NCI-H524 (cell line): ENCODE data around the gene IRF1.

ENCODE experiments used
- DNase-seq, 2 experiments: peaks; one replicate each; lab custom pipeline; 2025; lab: John Stamatoyannopoulos, UW

Gene IRF1

DNA sequence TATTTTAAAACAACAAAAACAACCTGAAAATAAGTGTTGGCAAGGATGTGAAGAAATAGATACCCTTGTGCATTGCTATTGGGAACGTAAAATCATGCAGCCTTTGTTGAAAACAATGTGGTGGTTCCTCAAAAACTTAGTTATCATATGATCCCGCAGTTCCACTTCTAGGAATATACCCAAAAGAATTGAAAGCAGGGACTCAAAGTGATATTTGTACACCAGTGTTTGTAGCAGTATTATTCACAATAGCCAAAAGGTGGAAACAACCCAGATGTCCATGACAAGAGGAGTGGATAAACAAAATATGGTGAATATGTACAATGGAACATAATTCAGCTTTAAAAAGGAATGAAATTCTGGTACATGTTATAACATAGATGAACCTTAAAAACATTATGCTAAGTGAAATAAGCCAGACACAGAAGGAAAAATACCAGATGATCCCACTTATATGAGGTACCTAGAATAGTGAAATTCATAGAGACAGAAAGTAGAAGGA lies 29.0 kb downstream of the IRF1 start:
- no peak for DNase-seq

DNA sequence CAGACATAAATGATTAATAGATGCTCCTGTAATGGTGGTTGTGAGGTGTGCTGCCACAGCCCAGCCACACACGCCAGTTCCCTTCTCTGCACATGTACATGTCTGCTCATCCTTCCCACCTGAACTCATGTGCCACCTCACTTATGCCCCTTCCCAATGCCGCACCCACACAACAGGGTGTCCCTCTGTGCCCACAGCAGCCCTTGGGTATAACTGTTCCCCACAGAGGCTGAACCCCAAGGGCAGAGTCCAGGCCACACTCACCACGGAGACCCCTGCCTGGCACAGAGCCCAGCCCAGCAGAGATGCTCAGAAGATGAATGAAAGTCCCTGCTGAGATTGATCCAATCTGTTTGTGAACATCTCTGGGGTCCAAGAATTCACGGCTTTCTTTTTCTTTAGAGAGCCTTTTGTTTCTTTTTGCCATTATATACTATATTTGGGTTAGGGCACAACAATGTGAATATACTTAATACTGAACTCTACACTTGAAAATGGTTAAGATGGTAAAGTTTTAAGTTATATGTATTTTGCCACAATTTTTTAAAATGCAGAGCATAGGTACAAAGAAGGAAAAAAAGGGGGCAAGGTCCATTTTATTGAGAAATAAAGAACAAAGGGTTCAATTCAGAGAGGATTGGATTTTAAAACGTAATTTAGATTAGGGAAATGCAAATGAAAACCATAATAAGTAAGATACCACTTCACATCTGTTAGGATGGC lies 29.6 kb downstream of the IRF1 start:
- DNase-seq = no peak

DNA sequence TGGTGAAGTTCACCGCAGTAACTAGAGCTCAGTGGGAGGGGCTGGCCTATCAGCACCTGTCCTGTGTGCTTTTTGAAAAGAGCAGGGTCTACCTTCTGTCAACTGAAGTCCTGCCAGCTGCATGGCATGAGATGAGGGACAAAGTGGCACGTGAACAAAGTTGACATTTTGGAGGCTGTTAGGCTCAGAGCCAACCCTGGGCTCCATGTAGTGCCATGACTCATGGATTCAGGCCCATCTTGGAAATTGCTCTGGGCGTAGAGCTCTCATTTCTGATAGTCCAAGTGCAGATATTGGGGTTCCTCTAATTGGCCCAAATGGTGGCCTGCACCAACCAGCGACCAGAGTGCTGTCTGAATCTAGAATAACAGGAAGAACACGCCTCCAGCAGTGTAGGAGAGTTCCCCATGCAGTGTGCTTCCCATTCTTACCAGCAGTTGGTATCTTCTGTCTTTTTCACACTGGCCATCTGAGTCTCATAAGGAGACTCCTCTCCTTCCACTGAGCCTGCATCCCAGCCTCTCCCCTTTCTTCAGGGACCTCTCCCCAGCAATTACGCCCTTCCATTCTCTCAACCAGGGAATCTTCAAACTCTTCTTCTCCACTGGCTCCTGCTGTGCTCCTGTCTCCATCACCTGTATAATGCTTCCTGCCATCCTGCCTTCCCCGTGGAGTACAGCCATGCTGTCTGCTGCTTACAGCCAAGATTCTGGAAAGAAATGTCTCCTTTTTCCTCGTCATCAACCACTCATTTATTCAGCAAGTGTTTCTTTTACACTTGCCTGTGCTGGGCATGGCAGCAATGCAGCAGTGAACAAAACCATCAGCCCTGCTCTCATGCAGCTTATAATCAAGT lies 30.4 kb downstream of the IRF1 start:
- DNase-seq = no peak

DNA sequence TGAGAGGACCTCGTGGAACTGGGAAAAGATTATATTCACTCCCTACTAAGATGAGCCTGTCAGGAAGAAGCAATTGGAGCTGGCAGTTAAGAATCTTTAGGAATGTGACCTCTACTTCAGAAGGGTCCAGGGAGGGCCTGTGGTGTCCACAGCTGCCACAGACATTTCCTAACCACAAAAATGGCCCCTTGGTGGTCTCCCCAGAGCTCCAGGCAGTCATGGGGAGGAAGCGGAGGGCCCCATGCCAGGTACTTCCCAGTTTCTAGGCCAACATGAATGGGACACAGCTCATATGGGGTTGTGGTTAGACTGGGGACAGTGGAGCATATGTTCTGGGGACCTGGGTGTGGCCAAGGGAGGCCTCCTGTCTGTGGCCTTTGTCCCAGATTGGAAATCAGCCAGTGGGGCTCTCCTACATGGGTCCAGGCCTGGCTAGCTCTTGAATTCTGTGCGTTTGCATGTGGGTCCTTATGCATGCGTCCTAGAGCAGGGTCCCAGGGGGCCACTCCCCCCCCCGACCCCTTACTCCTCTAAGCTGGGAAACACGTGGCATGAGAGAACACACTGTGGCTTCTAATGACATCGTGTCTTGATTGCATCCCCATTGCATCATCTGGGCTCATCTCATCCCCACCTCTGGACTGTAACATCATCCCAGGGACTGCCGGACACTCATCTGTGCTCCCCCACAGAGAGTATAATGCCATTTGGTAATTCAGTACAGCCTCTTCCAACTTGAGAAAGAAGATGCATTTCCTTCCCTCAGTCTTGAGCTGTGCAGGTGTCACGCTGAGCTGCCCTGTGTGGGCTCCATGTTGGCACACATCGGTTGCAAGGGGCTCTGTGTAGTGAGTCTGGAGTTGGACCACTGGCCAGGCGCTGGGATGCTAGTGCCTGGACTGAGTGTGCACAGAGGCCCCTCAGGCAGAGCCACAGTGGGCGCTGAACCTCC lies 31.3 kb downstream of the IRF1 start:
- DNase-seq = no peak

DNA sequence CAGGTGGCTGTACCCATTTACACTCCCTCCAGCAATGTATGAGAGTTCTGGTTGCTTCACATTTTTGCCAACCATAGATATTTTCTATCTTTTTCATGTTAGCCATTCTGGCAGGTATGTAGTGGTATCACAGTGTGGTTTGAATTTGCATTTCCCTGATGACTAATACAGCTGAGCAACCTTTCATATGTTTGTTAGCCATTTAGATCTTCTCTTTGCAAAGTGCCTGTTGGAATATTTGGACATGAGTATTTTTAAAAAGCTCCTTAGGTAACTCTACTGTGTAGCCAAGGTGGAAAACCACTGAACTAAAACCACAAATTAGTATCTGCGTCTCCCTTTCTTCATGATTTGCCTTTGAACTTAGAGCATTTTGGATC lies 31.9 kb downstream of the IRF1 start:
- no peak for DNase-seq

DNA sequence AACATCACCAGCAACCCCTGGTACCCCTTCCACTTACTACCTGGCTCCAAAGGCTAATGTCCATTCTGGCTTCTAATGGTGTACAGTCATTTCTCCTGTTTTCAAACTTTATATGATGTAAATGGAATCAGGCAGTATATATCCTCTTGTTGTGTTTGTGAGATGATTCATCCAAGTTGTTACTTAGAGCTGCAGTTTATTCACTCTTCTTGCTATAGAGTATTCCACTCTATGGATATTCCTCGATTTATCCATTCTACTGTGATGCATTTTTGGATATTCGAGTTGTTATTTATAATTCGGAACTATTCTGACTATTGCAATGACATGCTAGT lies 32.4 kb downstream of the IRF1 start:
- DNase-seq = no peak

DNA sequence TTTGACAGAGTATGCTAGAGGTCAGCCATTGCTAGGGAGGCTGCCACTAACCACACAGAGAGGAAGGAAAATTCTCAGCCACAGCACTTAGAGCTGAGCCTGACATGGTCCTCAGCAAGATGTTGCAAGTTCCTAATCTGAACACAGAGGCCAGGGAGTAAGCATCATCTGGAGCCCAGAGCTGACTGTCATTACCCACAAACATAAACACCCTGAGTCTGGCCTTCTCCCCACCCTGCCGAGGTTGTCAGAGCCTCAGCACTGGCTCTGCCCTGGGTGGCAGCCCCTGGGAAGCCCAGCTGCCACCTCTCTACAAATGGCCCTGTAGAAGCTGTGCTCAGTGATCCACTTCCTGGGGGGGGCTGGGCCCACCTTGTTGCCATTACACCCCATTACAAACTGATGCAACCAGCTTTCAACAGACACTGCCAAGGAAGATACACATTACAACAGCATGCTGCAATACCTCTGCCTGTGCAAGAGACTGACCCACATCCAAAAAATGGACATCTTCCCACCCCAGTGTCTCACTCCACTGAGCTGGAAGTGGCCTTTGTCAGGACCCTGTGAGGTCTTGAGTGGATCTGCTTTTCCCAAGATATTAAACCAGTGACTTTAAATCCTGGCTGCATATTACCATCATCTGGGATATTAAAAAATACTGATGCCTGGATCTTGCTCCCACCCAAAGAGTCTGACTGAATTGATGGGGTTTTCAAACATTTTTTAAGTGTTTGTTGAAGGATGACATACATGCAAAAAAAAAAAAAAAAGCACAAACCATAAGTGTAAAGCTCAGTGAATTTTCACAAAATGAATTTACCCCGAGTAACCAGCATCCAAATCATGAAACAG lies 33.0 kb downstream of the IRF1 start:
- no peak for DNase-seq

DNA sequence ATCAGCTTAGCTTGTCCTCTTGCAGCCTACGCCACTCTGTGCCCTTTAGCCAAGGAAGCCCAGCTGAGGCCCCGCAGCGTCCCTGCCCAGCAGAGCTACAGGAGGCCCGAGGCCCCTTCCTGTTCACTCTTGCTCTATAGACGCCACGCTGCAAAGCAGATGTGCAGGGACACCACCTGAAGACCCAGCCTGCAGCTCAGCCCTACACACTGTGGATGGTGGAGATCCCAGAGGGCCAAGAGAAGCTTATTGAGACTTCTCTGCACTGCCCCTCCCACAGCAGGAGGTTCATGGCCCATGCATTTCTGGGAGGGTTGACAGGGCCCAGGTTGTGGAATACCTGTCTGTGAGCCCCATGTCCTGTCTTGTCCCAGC lies 33.6 kb downstream of the IRF1 start:
- no peak for DNase-seq

DNA sequence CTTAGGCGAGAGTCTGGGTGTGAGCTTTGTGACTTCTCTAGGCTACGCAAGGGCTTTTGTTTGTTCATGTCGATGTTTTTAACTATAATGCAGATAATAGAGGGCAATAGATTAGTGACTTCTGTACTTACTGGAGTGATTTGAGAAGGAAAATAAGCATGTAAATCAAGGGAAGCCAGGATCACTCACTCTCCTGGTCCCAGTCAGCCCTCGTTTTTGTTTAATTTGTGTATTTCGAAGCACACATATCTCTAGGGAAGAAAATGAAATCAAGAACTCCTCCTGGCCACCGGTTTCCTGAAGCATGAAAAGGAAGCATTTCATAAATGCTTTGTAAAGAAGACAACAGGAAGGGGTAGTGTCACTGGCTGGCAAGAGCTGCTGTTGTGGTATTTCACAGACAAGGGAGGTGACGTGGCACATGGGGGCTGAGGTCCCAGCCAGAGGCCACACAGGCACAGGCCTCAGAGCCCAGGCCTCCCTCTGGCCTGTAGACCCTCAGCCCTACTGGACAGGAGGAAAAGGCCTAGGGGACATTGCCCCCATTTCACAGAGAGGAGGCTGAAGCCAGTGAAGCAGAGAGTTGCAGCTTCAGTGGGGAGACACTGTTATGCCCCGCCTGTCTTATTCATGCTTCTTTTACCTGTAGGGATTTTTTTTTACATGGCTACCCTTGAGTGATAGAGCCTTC lies 34.1 kb downstream of the IRF1 start:
- DNase-seq = no peak

DNA sequence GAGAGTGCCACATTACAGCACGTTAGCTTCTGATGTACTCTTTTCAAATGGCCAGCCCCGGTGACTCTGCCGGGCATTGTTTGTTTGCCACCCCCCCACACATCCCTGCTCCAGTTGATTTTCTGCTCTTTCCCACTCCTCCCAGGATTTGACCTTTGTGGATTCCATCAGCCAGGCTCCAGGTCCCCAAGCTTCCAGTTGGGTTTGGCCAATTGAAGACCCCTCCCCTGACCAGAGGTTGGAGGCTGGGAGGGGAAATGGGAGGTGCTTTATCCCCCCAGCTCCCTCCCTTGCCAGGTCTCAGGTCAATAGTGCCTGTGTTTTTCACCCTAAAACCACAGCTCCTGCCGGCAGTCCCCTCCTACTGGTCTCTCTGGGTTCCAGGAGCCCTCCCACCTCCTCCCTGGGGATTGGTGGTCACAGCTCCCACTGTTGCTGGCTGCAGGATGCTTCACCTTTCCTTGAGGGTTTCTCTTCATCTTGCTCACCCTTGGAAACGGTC lies 34.9 kb downstream of the IRF1 start:
- no peak for DNase-seq

DNA sequence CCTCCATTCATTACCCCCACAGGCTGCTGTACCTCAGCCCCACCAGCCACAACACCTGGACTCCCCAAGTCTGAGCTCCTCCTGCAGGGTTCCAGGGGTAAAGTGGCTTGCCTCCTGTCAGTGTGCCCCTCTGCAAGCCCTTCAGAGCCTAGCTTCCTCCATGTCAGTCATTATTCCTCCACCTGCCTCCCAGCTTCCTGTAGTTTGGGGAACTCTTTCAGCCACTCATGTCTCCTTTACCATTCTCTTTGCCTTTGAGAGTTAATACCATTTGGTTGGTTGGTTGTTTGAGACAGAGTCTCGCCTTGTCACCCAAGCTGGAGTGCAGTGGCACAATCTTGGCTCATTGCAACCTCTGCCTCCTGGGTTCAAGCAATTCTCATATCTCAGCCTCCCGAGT lies 36.2 kb downstream of the IRF1 start:
- no peak for DNase-seq

DNA sequence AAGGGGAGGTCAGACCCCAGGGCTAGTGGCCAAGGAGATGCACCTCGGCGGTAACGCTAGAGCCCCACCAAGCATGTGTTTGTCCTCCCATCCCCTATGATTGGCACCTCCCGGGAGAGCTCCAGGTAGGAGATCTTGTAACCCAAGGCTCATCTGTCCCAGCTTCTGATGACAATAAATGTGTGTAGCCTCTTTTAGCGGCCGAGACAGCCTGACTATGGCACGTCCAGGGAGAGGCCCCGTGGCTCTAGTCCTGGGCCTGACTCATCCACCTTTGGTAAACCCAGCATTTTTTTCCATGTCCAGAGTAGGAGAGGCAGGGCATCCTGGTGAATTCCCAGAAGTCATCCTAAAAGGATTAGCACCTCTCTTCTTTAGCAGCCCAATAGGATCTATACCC lies 39.2 kb downstream of the IRF1 start:
- no peak for DNase-seq

DNA sequence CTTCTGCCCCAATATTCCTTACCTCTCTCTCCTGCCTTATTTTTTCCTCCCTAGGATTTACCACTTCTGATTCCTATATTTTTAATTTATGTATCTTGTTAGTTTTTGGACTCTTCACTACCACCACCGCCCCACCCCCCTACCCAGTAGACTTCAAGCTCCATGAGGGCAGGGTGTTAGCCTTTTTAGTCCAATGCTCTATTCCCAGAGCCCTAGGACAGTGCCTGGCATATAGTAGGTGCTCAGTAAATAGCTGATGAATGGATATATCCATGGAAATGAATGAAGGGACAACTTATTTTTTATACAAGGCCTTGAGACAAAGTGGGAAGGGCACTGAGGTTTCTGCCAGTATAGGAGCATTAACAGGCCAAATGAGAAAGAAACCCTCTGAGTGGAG lies 41.5 kb downstream of the IRF1 start:
- no peak for DNase-seq

DNA sequence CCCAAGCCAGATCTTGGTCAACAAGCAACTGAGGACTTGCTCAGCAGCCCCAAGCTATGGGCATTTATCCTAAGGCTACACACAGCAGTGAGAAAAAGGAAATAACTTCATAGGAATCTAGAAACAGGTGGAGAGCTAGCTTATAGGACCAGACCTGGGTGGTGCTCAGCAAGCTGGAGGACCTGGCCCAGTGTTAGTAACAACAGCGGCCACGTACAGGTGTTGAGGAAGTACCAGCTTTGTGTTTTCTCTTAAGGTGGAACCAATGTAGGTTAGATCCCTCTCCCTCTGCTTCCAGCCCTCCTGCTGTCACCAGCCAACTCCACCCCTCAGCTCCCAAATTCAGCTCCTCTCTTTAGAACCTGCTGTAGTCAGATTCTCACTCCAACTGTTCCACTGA lies 43.4 kb downstream of the IRF1 start:
- DNase-seq = no peak

DNA sequence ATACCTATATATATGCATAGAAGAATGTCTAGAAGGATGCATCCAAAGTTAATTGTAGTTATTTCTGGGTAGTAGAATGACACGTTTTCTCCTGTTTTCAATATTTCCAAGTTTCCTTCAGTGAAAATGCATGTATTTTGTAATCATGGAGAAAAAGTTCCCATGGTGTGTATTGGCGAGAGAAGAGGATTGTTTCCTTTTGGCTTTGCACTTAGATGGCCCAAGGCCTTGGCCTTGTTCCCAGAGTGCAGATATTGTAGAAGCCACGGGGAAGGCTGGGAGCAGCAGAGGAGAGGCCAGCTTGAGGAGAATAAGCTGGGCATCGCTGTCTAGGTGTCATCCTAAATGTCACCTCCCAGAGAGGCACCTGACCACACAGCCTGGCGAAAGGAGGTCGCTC lies 44.0 kb downstream of the IRF1 start:
- DNase-seq = no peak

DNA sequence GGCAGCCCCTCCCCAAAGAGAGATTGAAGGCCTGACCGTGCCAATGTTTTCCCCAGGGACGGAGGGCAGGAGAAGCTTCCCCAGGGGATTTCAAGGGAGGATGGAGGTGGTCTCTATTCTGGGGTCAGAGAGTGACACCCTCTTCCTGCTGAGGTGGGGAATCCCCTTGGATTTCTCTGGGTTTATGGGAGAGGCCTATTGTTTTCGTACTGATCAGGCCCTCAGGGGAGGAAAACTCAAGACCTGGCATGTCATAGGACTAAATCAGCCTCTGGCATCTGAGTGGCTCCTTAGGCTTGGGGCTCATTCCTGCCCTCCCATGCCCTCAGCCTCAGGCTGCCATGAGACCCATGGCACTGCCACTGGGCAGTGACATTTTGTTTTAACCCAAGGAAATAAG lies 44.6 kb downstream of the IRF1 start:
- DNase-seq = no peak

DNA sequence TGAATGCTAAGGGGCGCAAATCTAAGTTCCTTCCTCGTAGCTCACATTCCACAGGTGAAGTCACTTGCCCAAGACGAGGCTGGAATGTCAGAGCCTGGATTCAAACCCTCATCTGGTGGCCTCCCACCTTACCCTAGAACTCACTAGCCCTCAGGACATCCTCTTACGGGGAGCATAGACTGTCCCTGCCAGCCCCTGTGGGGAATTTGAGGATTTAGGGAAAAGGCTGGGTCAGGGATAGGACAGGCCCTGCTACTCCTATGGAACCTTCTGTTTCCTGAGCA lies 45.0 kb downstream of the IRF1 start:
- no peak for DNase-seq

DNA sequence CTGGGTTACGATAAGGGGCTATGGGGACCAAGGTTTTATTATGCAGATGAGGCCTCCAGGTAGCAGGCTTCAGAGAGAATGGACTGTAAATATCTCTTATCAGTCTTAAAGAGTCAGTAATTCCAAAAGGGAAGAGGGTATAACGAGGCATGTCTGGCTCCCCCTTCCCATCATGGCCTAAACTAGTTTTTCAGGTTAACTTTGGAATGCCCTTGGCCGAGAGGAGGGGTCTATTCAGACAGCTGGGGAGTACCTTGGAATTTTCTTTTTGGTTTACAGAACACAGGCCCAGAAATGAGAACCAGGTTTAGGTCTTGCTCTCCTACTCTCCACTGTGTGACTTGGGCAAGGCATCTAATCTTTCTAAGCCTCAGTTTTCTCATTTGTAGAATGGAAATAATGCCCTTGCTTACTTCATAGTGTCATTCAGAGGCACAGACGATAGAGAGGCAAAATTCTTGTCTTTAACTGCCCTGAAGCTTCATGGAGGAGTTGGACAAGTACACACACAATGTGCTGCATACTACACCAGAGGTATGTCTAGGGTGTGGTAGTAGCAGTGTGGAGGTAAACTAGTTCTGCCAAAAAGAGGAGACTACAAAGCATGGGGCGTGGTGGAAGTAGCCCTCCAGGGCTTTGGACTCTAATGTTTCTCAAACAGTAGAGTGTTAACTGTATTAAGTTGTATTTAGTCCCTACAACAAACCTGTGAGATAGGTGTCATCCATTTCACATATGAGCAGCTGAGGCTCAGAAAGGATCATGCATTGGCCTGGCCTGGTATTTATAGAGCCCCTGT lies 45.5 kb downstream of the IRF1 start:
- DNase-seq = no peak

DNA sequence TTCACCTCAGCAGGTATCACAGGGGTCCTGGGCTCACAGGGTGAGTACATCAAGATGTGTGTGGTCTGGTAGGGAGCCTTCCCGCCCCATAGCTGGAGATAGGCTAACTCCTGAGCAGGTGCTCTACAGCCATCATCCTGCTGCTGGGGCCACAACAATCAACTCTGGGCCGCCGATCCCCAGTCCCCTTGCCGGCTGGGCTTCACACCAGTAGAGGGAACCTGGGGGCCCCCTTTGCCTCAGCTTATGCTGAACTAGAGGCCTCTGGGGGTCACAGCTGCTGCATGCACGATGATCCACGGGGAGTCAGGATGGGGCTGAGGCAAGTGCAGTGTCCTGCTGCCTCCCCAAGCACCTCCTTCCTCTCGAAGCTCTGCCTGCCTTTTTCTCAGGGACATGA lies 46.5 kb downstream of the IRF1 start:
- no peak for DNase-seq

DNA sequence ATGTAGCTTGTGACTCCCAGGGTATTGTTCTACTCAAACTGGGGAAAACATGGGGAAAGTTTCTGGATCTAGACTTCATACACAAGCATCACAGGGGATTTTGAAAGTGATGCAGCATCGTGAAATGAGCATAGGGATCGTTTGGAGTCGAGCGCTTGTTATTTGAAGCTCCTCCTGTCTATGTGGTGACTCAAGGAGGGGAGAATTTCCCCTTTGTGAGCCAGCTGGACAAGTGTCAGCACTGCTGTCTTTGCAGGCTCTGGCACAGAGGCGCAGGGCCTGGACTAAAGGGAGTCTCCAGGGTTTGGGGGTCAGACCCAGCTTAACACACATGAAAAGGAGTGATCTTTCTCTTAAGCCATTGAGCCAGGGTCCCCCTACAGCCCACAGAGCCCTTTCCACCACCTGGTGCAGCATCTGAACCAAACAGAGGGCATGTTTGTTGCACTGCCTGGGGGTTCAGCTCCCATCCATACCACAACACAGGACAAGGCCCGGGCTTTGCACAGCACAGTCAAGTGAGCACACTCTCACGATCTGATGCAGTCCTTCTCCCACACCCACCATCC lies 51.0 kb downstream of the IRF1 start:
- no peak for DNase-seq
